GM23338 (cell line): ENCODE measurements around the gene PTF1A. TPM values are rescaled to one million over a fixed set of nuclear protein-coding genes. Genes with fewer than 3 reads are reported as not detected.

ENCODE experiments used
- ATAC-seq: fragments of 200-7000 bp; cut with Tn5 transposase; 3 replicates; pipeline ENCODE4 v1.9.1; 2020
- DNase-seq: peaks from one replicate; pipeline ENCODE4 v3.0.0-alpha.2; 2015; ENCODE audit warnings: low spot score
- H2AFZ ChIP-seq: fragments of 200-600 bp; sonication (generic); 2 replicates; pipeline ENCODE4 v1.8.0; 2016; ENCODE audit warnings: antibody characterized with exemption, mild to moderate bottlenecking, moderate library complexity
- H3F3A ChIP-seq: fragments of 200-600 bp; sonication (generic); replicated peaks from 2 replicates; pipeline ENCODE4 v1.8.0; 2017; ENCODE audit warnings: antibody characterized with exemption, mixed run types, low read depth
- H3K27ac ChIP-seq: fragments of 200-600 bp; sonication (generic); 2 replicates; pipeline ENCODE4 v1.6.1; 2016; ENCODE audit warnings: low read depth
- H3K27me3 ChIP-seq: fragments of 200-600 bp; sonication (generic); 2 replicates; pipeline ENCODE4 v1.8.0; 2016; ENCODE audit warnings: mild to moderate bottlenecking, mixed run types, moderate library complexity; ENCODE audit not compliant: insufficient read depth
- H3K36me3 ChIP-seq: fragments of 200-600 bp; sonication (generic); 2 replicates; pipeline ENCODE4 v1.8.0; 2016; ENCODE audit warnings: mild to moderate bottlenecking; ENCODE audit not compliant: insufficient read depth
- H3K4me1 ChIP-seq: fragments of 200-600 bp; sonication (generic); 2 replicates; pipeline ENCODE4 v1.8.0; 2016; ENCODE audit warnings: mild to moderate bottlenecking, moderate library complexity; ENCODE audit not compliant: insufficient read depth
- H3K4me2 ChIP-seq: fragments of 200-600 bp; sonication (generic); 2 replicates; pipeline ENCODE4 v1.7.1; 2017; ENCODE audit warnings: mixed run types
- H3K4me3 ChIP-seq: fragments of 200-600 bp; sonication (generic); 2 replicates; pipeline ENCODE4 v1.6.1; 2016; ENCODE audit warnings: mixed run types
- H3K79me2 ChIP-seq: fragments of 200-600 bp; sonication (generic); replicated peaks from 2 replicates; pipeline ENCODE4 v1.8.0; 2017; ENCODE audit warnings: mild to moderate bottlenecking; ENCODE audit not compliant: insufficient read depth
- H3K9me2 ChIP-seq: fragments of 200-600 bp; sonication (generic); 2 replicates; pipeline ENCODE4 v1.8.0; 2017; ENCODE audit not compliant: insufficient read depth
- H4K20me1 ChIP-seq: fragments of 200-600 bp; sonication (generic); replicated peaks from 2 replicates; pipeline ENCODE4 v1.8.0; 2017; ENCODE audit warnings: mild to moderate bottlenecking; ENCODE audit not compliant: insufficient read depth
- H3K27ac Mint-ChIP-seq: 2 replicates; pipeline ENCODE4 v1.8.0; 2020; ENCODE audit warnings: inconsistent platforms, mild to moderate bottlenecking, moderate library complexity, mixed read lengths
- H3K27me3 Mint-ChIP-seq: 3 replicates; pipeline ENCODE4 v1.8.0; 2022; ENCODE audit warnings: low read depth, mild to moderate bottlenecking, moderate library complexity, mixed read lengths, inconsistent platforms; ENCODE audit not compliant: insufficient read depth, poor library complexity
- H3K36me3 Mint-ChIP-seq: 3 replicates; pipeline ENCODE4 v1.8.0; 2021; ENCODE audit warnings: low read depth, mild to moderate bottlenecking, inconsistent platforms, moderate library complexity, mixed read lengths
- H3K4me1 Mint-ChIP-seq: 3 replicates; pipeline ENCODE4 v1.8.0; 2020; ENCODE audit warnings: mild to moderate bottlenecking, inconsistent platforms, mixed read lengths
- H3K4me3 Mint-ChIP-seq: 3 replicates; pipeline ENCODE4 v1.8.0; 2021; ENCODE audit warnings: moderate library complexity, mild to moderate bottlenecking, inconsistent platforms, mixed read lengths
- H3K9me3 Mint-ChIP-seq: 3 replicates; pipeline ENCODE4 v1.8.0; 2020; ENCODE audit warnings: moderate library complexity, mild to moderate bottlenecking, inconsistent platforms, mixed read lengths
- CREB1 ChIP-seq: fragments of 250-450 bp; sonication (Bioruptor Pico); IDR thresholded peaks from 2 replicates; pipeline ENCODE4 v1.5.0; 2020; ENCODE audit warnings: low read depth, mild to moderate bottlenecking, moderate library complexity
- CTCF ChIP-seq, 2 experiments: fragments of 200-600 bp in 1 of 2; sonication (generic) in 1 of 2; conservative IDR thresholded peaks; 2 replicates each; pipeline versions ENCODE4 v1.5.1 to v1.6.1; 2016 to 2017; ENCODE audit warnings: antibody characterized with exemption in 2 of 2, low read depth in 2 of 2, mild to moderate bottlenecking in 2 of 2, moderate library complexity in 1 of 2
- ETS1 ChIP-seq: IDR thresholded peaks from 2 replicates; pipeline ENCODE4 v1.6.1; 2016; ENCODE audit warnings: antibody characterized with exemption
- EZH2 ChIP-seq: fragments of 200-600 bp; sonication (generic); IDR thresholded peaks from one replicate; pipeline ENCODE4 v1.8.0; 2017; ENCODE audit warnings: antibody characterized with exemption, mild to moderate bottlenecking, low read depth; ENCODE audit not compliant: unreplicated experiment
- EZH2phosphoT487 ChIP-seq: fragments of 200-600 bp; sonication (generic); IDR thresholded peaks from one replicate; pipeline ENCODE4 v1.8.1; 2018; ENCODE audit warnings: antibody characterized with exemption; ENCODE audit not compliant: unreplicated experiment
- JUNB ChIP-seq: IDR thresholded peaks from one replicate; pipeline ENCODE4 v1.6.1; 2016; ENCODE audit warnings: antibody characterized with exemption; ENCODE audit not compliant: unreplicated experiment
- NANOG ChIP-seq: IDR thresholded peaks from 2 replicates; pipeline ENCODE4 v1.6.1; 2016; ENCODE audit warnings: antibody characterized with exemption, borderline replicate concordance
- POLR2AphosphoS5 ChIP-seq: IDR thresholded peaks from 2 replicates; pipeline ENCODE4 v1.6.1; 2016; ENCODE audit warnings: antibody characterized with exemption, low read depth
- REST ChIP-seq: IDR thresholded peaks from one replicate; pipeline ENCODE4 v1.6.1; 2018; ENCODE audit warnings: antibody characterized with exemption; ENCODE audit not compliant: unreplicated experiment
- STAT1 ChIP-seq: IDR thresholded peaks from one replicate; pipeline ENCODE4 v1.6.1; 2016; ENCODE audit warnings: antibody characterized with exemption; ENCODE audit not compliant: unreplicated experiment
- ZNF114 ChIP-seq: fragments of 250-450 bp; sonication (Bioruptor Pico); IDR thresholded peaks from 2 replicates; pipeline ENCODE4 v1.5.0; 2020; ENCODE audit warnings: mild to moderate bottlenecking, moderate library complexity
- ZNF331 ChIP-seq: fragments of 250-450 bp; sonication (Bioruptor Pico); IDR thresholded peaks from 2 replicates; pipeline ENCODE4 v1.5.0; 2020; ENCODE audit warnings: low read depth, mild to moderate bottlenecking, moderate library complexity
- ZNF462 ChIP-seq: fragments of 250-450 bp; sonication (Bioruptor Pico); IDR thresholded peaks from 2 replicates; pipeline ENCODE4 v1.5.0; 2020; ENCODE audit warnings: mild to moderate bottlenecking, moderate library complexity
- polyA plus RNA-seq: library from polyadenylated mRNA; unstranded; fragments of >200 nt; fragmentation: Nextera tagmentation; extraction: Ambion mirVana; gene quantifications from 2 replicates; pipeline ENCODE4 v1.2.1, GENCODE V29; 2016
- total RNA-seq: library from RNA; depleted of rRNA; stranded (reverse); fragments of >200 nt; shearing (Covaris generic); gene quantifications from 2 replicates; pipeline ENCODE4 v1.2.3, GENCODE V29; 2014

PTF1A gene
- total and polyA plus RNA-seq, 2 experiments from 2014 or later = not detected

GRCh38 chr10:23230582-23230981 lies 38.5 kb downstream of the PTF1A start:
- no peak for TF ChIP-seq CREB1
- TF ChIP-seq POLR2AphosphoS5 = no peak
- no peak for TF ChIP-seq ZNF114 (CRISPR knock-in tag)
- no peak for TF ChIP-seq ZNF462 (CRISPR knock-in tag)
- TF ChIP-seq ETS1 = no peak
- no peak for TF ChIP-seq JUNB
- TF ChIP-seq ZNF331 = no peak
- TF ChIP-seq EZH2 = no peak
- TF ChIP-seq STAT1 = no peak
- TF ChIP-seq CTCF (conservative IDR thresholded peaks at IDR 0.05; ENCODE audit: low read depth in 2 of 2) = no peak
- TF ChIP-seq REST = no peak
- TF ChIP-seq NANOG = no peak
- TF ChIP-seq EZH2phosphoT487 = no peak
- no peak for DNase-seq
- Histone ChIP-seq H3K79me2 (no peaks in the 10 kb centered on the region), H3K9me2 (no peaks in the 10 kb centered on the region), H4K20me1 (no peaks in the 10 kb centered on the region), H3K4me3 (no peak overlapping the region), H3F3A (no peaks in the 10 kb centered on the region), H3K4me1 (no peaks in the 10 kb centered on the region), H3K36me3 (no peaks in the 10 kb centered on the region), H2AFZ (no peak overlapping the region), H3K4me2 (no peak overlapping the region), H3K27ac (no peak overlapping the region), H3K27me3 (no peaks in the 10 kb centered on the region)
- ATAC-seq = no peak
- Mint-ChIP-seq H3K9me3 (0 out of 3 replicates have a peak, but pooled peaks cover 2% of the 10 kb centered on the region), H3K27ac (no peak overlapping the region), H3K4me3 (no peak overlapping the region), H3K27me3 (no peaks in the 10 kb centered on the region), H3K4me1 (no peaks in the 10 kb centered on the region), H3K36me3 (no peaks in the 10 kb centered on the region)
